ENCODE data around the gene PNPLA7.
"Not testable (repeated sequence)": the region's sequence is repeated elsewhere in the genome, so short reads cannot be mapped to it uniquely, and the experiment has no call there.

Gene PNPLA7

DNA sequence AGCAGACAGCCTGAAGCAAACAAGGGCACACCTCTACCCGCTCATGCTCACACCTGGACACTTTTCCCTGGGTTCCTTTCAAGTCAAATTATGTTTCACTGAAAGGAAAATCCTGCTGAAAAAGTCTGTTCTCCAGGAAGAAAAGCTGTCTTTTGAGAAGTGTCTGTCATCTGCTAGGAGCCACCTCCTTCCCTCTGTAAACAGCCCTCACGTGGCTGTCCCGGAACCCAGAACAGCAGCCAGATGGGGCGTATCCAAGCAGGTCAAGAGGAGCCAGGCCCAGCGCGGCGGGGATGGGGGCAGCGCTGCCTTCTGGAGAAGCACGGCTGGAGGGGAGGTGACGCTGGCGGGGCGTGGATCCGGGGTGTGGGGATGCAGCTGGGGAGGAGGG, at the start of gene PNPLA7:
Gene PNPLA7, minus strand, starts transcription at position 172 of the 391 bp plus-strand sequence. CDS start 205 bp downstream, outside the sequence.
- intact Hi-C loops (cut with DNase I) = no loop called here
- peak; percentile 73 to 98 (median 86) for DNase-seq

DNA sequence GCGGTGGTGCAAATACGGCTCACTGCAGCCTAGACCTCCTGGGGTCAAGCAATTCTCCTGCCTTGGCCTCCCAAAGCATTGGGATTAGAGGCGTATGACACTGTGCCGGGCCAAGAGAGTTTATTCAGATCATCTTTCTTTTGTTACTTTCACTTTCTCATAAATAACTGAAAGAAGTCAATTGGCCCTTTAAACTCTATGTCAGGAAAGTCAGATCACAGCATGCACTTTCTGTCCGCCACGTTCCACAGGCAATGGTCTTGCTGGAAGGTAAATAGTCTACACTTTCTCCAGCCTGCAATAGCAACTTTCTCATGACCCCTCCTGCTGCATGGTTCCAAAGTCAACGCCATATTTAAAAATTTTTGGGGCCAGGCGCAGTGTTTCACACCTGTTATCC, 48.7 kb upstream of the PNPLA7 start:
- intact Hi-C loops (cut with DNase I) = no loop called here
- no peak for DNase-seq

DNA sequence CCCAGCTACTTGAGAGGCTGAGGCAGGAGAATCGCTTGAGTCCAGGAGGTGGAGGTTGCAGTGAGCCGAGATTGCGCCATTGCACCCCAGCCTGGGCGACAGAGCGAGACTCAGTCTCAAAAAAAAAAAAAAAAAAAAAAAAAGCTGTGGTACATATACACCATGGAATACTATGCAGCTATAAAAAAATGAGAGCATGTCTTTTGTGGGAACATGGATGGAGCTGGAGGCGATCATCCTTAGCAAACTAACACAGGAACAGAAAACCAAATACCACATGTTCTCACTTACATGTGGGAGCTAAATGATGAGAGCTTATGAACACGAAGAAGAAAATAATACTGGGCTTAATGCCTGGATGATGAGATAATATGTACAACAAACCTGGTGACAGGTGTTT, 46.4 kb upstream of the PNPLA7 start:
- DNase-seq; intact Hi-C loops (cut with DNase I): not testable (repeated sequence)

DNA sequence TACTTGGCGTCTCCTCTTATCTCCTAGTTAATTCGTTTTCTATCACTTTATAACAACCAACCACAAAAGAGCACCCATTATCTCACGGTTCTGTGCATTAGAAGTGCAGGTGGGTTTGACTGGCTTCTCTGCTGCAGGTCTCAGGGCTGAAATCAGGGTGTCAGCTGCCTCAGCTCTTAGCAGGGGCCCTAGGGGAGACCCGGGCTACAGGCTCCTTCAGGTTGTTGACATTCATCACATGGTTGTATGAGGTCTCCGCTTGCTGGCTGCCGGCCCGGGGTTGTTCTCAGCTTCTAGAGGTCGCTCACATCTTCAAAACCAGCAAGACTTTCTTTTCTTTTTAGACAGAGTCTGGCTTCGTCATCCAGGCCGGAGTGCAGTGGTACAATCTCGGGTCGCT, 43.0 kb upstream of the PNPLA7 start:
- intact Hi-C loops (cut with DNase I) = no loop called here
- no peak for DNase-seq

GRCh38 chr9:137592767-137593166, 42.6 kb upstream of the PNPLA7 start:
- intact Hi-C loops (cut with DNase I) = no loop called here
- no peak for DNase-seq

DNA sequence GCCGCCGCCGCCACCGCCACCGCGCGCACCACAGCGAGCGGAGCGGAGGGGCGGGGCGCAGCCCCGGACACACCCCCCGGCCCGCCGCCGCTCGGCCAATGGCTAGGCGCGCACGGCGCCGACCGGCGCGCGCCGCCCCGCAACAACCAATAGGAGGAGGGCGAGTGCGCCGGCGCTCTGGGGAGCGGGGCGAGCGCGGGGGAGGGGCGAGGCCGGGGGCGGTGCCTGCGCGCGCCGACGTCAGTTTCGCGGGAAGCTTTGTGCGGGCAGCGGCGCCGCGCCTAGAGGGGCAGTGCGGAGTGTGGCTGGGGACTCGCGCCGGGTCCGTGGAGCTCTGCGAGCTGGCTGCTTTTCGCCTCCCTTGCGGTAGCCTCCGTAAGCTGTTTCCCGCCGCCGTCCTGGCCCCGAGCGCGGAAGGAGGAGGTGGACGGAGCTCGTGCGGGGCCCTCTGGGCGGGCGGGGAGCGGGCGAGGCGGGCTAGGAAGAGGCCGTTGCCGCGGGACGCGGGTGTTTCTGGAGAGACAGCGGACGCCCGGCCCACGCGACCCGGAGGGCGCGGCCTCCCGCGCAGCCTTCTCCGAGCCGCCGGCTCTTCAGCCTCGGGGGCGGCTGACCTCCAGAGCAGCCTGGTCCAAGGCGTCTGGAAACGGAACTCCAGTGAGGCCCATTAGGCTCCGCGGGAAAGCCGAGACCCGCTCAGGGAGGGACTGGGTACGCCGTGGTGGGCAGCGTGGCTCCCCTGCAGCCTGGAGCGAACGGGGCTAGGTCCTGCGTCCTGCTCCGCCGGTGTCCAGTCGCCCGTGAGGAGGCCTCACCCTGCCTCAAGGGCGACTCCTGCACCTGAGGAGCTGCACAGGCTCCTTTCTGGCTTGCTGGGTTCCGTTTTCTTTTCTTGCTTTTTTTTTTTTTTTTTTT, 40.5 kb upstream of the PNPLA7 start, which contains the start of gene ZMYND19:
Gene ZMYND19, minus strand, starts transcription at position 44 of the 915 bp plus-strand sequence. CDS start 249 bp downstream, outside the sequence.
- peak; percentile 72 to 98 (median 77) for DNase-seq
- intact Hi-C loops (cut with DNase I) = loop anchor here (2.0 kb wide), 1 partner anchor 14 kb away; the partner anchor contains the start of gene ARRDC1

DNA sequence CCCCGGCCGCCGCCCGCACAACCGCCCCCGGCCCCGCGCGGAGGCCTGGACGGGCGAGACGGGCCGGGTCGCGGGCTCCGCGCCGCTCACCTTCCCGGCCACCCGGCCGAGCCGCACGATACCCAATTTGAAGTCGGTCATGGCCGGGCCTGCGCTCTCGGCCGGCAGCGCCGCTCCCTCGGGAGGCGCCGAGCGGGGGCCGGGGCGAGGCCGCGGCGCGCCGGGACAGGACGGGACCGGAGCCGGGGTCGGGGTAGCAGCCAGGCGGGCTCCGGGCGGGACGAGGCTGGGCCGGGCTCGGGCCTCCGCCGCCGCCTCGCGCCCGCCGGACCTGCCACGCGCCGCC, 39.9 kb upstream of the PNPLA7 start:
- intact Hi-C loops (cut with DNase I) = loop anchor here (2.0 kb wide), 1 partner anchor 15 kb away; the partner anchor contains the start of gene ARRDC1
- no peak for DNase-seq

DNA sequence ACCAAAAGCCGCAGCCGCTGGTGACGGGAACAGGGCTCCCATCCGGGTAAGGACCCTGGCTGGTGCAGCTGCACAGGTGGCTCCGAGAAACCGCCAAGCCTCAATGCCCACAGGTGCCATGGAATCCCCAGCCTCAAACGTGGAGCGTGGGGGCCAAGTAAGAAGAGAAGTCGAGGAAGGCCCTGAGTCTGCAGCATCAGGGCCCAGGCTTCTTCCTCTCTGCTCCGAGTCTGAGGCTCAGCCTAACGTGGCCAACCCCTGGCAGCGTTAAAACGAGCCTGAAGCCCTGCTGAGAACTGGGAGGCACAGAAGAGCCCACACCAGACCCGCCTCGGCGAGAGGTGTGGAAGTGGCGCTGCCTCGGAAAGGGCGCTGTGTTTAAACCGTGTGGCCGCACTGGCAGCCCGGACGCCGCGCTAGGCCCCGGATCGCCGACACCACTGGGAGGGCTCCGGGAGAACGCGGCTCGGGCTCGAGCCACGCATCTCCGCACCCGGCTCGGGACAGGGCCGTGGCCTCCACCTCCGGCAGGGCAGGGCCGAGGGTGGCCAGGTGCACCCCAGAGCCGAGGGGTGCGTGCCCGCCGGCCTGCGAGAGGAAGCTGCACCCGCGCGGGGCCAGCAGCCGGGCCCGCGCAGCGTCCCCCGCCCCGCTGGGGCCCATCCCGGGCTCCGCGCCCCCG, 39.4 kb upstream of the PNPLA7 start:
- peak in 1 of 10 donors; percentile 86 for DNase-seq
- intact Hi-C loops (cut with DNase I) = loop anchor here (2.0 kb wide), 1 partner anchor 15 kb away; the partner anchor contains the start of gene ARRDC1

- intact Hi-C loops (cut with DNase I) = no loop called here
Measured at GRCh38 chr9:137588891-137589290, 38.7 kb upstream of the PNPLA7 start.

DNA sequence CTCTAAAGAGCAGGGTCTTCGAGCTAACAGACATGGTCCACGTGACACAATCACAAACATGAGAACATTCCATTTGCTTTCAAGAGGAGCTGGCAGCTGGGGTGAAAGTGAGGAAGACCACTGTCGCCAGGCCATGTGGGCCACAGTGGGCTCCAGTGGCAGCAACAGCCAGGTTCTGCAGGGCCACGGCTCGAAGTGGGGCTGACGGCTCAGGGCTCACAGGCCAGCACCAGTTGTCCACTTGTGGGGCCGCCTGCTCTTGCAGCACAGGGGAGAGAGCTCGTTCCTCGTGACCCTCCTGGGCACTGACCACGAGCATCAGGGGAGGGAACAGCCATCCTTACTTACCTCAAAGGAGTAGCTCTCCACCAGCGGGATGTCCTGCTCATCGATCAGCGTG, 38.1 kb upstream of the PNPLA7 start:
- intact Hi-C loops (cut with DNase I) = no loop called here
- DNase-seq = no peak

More at GRCh38 chr9:137588891-137589290, 38.7 kb upstream of the PNPLA7 start:
- DNase-seq = no peak

DNA sequence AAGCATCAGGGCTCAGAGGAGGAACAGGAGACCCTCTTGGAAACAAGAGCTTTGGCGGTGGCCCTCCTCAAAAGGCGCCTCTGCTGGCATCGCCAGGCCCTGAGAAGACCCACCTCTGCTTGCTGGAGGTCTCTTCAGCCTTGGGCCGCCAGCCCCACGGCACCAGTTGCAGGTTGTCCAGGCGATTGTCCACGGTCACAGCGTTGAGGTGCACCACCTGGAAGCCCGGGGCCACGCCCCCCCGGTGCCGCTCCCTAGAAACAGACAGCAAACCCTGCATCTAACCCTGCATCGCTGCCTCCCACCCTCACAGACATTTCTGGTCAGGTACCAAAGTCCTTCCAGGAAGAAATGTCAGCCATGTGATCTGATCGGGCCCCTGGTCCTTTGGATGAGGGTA, 36.7 kb upstream of the PNPLA7 start:
- DNase-seq = no peak
- intact Hi-C loops (cut with DNase I) = no loop called here

GRCh38 chr9:137583957-137584356, 33.8 kb upstream of the PNPLA7 start:
- DNase-seq = no peak
- intact Hi-C loops (cut with DNase I) = no loop called here

GRCh38 chr9:137583347-137583746, 33.1 kb upstream of the PNPLA7 start:
- no peak for DNase-seq
- intact Hi-C loops (cut with DNase I) = no loop called here

DNA sequence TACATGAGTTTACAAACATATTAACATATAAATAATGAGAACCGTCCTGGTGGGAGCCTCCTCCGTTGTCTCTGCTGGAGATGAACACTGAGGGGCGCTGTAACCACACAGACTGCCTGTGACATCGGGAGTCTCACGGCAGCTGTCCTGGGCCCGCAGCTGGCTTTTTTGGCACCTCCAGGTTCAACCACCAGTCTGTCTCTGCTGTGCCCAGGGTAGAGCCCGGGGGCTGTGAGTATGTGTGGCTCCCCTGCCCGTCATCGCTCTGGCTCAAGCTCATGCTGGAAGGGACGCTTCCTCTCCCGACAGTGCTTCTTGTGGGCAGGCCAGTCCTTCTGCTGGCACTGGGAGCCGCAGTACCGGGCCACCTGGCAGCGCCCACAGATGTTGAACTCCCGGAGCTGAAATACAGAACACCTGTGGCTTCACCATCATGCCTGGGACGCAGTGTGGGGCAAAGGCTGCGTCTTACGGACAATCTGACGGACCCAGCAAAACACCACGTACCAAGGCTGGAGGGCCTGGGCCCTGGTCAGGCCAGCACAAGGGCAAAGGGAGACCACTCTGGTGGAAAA, 32.2 kb upstream of the PNPLA7 start:
- intact Hi-C loops (cut with DNase I) = no loop called here
- peak in 1 of 10 donors; percentile 79 for DNase-seq

GRCh38 chr9:137581361-137582285, 31.4 kb upstream of the PNPLA7 start:
- intact Hi-C loops (cut with DNase I) = no loop called here
- DNase-seq = no peak

DNA sequence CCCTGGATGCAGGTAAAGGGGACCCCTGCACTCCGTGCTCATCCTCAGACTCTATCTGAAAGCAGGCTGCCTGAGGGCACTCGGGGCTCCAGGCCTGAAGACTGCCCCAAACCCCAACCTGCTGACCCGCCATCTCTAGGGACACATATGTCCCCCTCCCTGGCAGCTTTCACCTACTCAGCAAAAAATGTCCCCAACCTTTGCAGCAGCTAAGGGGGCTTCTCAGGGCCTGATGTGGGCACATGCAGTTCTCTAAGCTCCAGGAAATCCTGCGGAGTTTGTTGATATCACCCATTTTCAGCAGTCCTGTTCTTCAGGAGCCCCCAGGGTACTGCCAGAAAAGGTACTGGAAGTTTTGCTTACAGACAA, 30.7 kb upstream of the PNPLA7 start:
- no peak for DNase-seq
- intact Hi-C loops (cut with DNase I) = no loop called here

- DNase-seq = no peak
- intact Hi-C loops (cut with DNase I) = no loop called here
Measured at GRCh38 chr9:137580209-137580953, 30.2 kb upstream of the PNPLA7 start.

DNA sequence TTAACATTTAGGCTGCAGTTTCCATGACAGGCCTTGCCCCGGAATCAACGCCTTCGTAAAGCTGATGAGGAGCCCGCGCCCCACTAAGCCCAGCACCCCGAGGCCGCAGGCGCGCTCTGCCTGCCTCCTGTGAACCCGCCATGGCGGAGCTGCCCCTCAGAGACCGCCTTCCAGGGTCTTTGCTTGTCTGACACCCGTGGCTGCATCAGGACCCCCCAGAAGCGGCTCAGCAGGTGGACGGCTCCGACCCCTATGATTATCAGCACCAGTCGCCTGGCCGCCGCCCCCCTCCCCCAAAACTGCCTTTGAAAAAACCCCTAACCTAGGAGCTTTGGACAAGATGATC, 29.0 kb upstream of the PNPLA7 start:
- DNase-seq = peak in 1 of 10 donors; percentile 85
- intact Hi-C loops (cut with DNase I) = loop anchor here (5.0 kb wide), 1 partner anchor 38 kb away; the partner anchor contains the start of gene EHMT1

Measured in posterior cingulate gyrus (tissue), 11 donors.